IPS DF 19.7 (cell line): ENCODE results near the gene DDIAS.
"Not testable (repeated sequence)": the region's sequence is repeated elsewhere in the genome, so short reads cannot be mapped to it uniquely, and the experiment has no call there.

Experiments used
- DNase-seq: peaks from one replicate; pipeline ENCODE4 v3.0.0-alpha.2; 2013; ENCODE audit warnings: low read depth, low spot score

Gene DDIAS

DNA sequence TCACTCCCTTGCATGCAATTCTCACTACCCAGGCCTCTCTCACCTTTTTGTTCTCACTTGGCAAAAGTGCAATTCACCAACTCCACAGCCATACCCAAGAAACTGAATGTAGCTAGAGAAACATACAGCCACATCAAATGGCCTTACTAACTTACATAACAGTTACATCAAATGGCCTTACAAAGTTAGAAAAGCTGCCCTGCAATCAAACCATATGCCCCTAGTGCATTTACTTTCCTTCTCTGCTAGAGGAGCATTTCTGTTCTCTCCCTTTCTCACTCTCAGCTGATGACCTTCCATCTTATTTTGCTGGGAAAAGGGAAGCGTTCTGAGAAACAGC lies 11.6 kb upstream of the DDIAS start:
- DNase-seq: no peak

DNA sequence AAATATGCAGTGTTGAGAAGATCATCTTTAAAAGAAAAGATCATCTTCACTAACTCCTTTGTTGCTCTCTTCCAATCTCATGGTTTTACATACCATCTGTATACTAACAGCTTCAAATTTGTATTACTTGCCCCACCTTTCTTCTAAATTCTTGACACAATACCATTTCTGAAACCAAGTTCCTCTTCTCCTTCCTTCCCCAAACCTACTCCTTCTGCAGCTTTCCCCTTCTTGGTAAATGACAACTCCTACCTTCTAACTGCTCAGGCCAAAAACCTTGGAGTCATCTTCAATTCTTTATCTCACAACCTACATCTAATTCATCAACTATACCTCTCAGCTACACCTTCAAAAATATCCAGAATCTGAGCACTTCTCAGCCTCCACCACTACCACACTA lies 10.6 kb upstream of the DDIAS start:
- no peak for DNase-seq

DNA sequence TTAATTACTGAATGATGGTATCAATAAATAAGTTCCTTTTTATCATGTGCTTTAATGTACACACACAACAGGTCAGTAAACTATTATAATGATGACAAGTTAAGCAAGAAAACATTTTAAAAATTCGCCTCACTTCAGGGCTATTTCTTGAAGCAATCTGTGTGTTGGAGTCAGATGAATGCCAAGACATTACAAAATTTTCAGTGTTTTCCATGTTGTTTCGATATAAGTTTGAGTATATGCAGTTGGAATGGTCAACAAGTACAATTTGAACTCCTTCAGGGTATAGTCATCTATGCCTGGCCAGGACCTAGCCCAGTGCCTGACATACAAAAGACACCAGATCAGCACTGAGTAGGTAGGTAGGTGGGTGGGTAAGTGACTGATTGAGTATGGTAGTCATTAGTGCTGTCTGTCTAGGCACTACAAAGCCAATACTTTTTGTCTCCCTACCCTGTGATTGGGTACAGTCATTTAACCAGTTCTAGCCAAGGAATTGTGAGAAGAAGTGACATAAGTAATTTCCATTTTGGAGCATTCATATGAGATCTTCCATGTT lies 8.8 kb upstream of the DDIAS start:
- DNase-seq: no peak

DNA sequence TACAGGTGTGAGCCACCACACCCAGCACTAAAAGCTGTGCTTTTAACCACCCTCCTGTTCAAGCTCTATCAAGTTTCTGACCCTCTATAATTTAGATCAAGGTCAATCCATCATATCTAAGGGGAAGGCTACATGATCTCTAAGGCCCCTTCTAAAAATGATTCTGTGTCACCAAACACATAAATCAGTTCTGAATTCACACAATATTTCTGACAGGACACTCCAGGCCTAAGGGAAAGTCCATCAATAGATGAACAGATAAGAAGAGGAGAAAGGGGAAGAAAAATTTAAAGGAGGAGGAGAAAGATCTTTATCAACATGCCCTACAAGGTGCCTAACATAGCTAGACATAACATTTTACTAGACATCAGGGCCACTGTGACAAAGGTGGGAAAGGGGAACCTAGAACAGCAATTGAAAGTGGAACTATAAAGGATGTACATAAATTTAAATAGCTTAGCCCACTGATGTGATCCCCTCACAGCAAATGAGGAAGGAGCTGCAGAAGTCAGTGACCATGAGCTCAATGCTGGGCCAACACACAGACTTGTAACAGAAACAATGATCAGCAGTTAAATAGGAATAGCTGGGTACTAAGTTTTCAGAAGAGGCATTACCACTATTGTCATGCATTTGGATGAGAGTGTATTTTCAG lies 6.0 kb upstream of the DDIAS start:
- DNase-seq: no peak

DNA sequence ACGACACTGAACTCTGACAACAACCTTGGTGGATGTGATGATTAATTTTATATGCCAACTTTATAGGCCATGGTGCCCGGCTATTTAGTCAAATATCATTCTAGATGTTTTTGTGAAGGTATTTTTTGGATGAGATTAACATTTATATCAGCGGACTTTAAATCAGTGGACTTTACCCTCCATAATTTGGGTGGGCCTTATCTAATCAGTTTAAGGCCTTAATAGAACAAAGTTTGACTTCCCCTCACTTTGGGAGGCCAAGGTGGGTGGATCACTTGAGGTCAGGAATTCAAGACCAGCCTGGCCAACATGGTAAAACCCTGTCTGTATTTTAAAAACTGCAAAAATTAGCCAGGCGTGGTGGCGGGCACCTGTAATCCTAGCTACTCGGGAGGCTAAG lies 5.4 kb upstream of the DDIAS start:
- DNase-seq: no peak

DNA sequence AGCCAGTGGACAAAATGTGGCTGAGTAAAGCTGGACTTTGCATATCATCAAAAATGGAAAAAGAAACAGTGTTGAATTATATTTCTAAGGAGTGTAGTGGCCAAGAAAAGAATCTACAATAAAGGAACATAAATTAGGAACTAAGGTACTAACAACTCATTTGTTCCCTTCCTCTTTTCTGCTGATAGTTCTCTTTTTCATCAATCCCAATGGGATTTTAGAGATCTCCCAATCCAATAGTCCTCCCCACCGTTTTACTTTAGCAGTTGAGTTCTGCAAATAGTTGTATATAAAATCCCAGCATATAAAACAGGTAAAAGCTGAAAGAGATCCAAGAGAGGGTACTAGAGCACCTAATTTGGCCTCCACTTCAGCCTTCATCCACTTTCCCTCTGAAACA lies 3.3 kb upstream of the DDIAS start:
- no peak for DNase-seq

DNA sequence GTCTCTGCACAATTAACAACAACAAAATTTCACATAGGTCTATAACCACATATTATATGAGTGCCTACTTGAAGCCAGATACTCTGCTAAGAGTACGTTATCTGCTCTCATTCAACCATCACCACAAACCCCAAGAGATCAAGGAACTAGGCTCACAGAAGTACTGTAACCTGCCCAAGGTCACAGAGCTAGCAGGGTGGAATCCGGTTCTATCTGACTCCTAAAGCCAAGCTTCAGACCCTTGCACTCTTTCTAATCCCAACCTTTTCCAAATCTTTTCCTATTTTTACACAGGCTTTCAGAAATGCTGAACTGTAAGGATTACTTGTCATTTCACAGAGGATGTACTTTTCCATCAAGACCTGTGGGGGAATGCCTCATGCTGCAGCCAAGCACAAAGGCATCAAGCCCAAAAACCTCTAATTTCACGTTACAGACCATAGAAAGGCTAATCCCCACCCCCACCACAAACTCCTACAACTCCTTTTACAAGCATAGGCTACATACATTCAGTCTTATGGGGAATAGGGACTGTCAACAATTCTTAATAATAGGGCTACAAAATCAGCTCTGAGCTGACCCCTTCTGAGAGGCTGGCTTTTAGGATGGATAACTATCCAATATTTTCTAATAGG lies 2.2 kb upstream of the DDIAS start:
- DNase-seq: no peak

DNA sequence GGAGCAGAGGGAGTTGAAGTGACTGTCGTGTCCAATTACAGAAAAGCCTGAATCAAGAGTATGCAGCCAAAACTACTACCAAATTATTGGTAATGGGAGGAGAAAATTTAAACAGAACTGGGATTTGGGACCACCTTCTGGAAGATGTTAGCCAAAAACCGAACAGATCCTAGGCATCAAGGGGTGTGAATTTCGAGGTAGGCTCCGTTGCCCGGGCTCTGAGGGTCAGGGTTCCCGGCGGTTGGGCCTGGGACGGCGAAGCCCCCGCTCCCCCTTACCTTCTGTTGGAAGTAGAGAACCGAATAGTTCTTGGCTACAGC lies 1.6 kb upstream of the DDIAS start:
- no peak for DNase-seq

DNA sequence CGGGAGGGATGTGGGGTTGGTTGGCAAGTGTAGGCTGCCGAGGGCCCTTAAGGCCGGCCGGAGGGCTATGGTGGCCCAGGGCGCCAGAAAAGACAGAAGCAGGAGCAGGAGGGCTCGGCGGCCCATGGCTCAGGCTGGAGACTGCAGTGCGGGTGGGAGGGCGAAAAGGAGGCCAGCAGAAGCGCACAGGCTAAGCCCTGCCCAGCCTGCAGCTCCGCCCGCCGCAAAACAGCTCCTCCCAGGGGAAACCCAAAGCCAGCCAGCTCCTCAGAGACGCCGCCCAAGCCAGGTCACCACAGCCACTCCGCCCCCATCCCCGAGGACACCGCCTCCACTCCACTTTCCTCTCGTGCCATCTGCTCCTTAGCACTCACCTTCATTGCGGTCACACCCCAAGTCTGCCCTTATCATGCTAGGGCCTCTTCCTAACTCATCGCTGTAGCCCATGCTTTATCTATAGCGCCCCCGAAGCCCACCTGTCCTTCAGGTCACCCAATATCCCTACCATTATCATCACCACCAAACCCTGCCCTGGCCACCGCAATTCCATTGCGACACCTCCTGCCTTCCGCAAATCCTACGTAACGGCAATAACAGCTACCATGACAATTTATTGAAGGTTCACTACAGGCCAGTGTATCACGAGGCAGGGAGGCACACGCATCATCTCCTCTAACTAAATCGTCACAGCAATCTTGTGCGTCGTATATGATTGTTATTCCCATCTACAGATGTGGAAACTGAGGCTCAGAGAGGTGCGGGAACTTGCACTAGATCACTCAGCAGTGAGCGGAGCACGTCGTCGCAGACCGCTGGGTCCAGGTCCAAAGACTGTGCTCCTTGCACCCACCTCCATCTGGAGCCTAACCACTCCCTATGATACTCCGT lies 1.0 kb upstream of the DDIAS start, which contains the start of gene PRCP:
Gene PRCP, minus strand, starts transcription at position 154 of the 888 bp plus-strand sequence. Its CDS starts 28 bp downstream, at position 126.
- peak; percentile 69 for DNase-seq

DNA sequence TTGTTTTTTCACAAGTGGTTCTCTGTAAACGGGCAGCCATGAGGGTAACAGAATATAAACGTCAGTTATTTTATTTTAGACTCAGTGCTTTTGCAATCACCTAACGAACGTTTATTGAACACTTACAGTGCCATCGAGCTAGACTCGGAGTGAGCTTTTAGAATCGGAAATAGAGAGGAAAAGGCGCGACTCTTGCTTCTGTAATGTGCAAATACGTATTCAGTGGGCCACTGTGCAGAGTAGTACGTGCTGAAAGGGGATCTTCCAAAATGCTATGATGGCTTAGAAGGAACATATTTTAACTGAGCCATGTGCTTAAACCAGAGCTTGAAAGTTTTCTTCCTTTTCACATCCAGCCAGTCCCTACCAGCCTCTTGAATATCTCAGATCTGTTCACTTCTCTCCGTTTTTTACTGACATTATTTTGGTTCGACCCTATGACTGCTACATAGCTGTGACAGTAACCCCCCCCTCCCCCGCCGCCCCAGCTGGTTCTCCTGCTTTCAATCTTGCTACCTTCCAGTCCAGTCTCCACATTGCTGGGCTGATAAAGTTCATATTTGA lies 468 bp downstream of the DDIAS start:
- no peak for DNase-seq

DNA sequence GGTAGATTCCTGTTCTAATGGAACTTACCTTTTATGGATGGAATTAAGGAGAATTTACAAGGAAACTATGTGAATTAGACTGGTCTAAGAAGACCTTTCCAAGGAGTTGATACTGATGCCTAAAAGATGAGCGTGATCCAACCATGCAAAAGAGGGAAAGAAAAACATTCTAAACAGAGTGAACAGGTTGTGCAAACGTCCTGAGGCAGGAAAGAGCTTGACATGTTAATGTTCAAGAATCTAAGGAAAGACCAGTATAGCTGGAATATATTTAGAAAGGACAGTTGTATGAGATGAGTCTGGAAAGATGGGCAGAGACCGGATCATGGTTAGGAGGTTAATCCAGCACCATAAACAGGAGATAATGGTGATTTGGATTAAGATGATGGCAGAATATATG lies 1.3 kb downstream of the DDIAS start:
- DNase-seq: no peak

DNA sequence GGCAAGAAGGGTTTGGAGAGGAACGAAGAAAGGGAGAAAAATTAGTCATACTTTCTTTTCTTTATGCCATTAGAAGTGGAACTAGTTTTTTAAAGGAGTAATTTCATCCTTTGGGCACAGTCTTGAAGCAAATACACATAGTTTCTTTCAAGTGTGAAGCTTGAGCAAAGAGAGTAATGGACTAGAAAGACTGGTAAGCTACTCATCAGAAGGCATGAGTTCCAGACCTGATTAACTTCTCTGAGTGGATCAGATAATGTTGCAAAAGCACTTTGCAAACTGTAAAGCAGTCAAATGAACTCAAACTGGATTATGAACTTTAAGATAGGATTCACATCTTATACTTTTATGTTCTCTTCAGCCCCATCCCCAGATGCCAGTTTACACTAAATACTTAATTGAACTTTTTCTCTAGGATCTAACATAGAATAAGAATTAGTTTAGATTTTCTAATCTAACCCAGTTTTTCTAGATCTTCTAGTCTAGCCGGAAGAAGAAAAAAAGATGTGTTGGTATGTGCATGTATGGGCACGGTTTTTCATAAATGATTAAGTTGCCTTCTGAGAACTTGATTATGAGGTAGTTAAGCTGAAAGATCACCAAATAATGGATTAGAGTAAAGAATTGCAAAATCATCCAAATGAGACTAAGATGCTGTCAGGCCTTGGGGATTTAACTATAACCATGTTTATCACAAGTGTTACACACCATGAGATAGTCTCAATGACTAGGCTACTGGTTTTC lies 2.5 kb downstream of the DDIAS start:
- no peak for DNase-seq

DNA sequence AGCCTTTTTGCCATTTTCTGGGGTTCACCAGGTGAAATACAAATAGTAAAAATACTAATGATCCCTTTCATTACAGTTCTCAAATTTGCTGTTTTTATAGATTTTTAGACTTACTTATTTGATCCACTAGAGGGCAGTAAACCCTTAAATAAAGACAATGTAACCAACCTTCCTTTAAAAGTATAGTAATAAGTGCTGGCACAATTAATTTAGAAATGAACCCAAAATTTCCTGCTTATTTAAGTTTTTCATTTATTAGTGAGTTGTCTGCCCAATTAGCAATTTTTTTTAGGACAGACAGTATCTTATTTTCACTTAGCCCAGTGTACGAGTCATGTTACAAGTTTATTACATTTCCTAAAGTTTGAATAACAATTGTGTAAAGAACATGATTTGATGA lies 4.7 kb downstream of the DDIAS start:
- DNase-seq: no peak

DNA sequence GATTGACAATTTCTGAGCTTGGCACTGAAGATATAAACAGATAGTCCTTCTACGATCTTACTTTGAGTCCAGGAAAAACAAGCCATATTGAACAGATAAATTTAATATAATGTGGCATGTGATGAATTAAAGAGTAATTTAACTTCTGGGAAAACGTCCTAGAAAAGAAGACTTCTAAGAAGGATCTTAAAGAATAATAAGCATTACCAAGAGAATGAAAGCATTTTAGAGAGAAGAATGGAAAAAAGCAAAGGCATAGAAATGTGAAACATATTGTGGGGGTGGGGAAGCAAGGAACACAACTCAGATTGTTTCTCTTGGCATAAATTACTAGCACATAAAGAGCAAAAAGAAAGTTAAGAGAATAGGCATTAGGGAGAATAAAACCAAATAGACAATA lies 5.4 kb downstream of the DDIAS start:
- no peak for DNase-seq

DNA sequence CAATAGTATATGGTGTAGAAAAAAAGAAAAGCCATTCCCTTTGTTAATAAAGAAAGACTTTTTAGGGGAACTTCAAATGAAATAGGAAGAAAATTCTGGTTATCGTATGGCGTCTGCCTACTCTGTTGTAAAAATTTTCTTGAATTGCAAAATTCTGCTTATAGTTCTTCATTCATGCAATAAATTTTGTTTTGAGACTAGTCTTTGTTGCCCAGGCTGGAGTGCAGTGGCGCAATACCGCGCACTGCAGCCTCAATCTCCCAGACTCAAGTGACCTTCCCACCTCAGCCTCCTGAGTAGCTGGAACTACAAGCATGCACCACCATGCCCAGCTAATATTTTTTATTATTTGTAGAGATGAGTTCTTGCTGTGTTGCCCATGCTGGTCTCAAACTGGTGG lies 5.8 kb downstream of the DDIAS start:
- no peak for DNase-seq

DNA sequence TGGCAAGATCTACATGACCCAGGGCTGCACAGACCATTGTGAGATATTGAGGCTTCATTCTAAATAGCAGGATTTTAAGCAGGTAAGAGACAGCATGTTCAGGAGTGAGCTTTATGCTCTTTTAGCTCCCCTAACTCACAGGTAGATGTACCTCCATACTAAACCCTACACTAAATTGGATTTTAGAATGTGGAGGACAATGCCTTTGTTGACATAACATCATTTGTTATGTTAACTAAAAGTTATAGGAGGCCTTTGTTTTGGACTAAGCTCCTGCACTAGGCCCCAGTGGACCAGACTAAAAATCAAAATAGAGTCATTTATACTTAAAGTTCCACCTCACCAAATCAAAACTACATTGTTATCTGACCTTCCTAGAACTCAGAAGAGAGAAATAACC lies 6.8 kb downstream of the DDIAS start:
- DNase-seq: no peak

DNA sequence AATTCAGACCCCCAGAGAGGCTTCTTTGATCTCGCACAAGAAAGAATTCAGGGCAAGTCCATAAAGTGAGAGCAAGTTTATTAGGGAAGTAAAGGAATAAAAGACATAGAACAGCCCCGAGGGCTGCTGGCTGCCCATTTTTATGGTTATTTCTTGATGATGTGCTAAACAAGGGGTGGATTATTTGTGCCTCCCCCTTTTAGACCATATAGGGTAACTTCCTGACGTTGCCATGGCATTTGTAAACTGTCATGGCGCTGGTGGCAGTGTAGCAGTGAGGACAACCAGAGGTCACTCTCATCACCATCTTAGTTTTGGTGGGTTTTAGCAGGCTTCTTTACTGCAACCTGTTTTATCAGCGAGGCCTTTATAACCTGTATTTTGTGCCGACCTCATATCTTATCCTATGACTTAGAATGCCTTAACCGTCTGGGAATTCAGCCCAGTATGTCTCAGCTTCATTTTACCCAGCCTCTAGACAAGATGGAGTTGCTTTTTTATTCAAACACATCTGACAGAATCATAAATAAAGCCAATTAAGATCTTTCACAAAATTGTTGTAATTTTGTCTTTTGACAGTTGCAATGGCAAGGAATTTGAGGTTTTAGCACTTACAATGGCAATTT lies 7.6 kb downstream of the DDIAS start:
- no peak for DNase-seq

DNA sequence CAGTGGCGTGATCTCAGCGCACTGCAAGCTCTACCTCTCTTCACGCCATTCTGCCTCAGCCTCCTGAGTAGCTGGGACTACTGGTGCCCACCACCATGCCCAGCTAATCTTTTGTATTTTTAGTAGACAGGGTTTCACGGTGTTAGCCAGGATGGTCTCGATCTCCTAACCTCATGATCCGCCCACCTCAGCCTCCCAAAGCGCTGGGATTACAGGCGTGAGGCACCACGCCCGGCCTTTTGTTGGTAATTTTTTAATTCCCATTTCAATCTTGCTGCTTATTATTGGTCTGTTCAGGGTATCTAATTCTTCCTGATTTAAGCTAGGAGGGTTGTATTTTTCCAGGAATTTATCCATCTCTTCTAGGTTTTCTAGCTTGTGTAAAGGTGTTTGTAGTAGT lies 18.2 kb downstream of the DDIAS start:
- DNase-seq: not testable (repeated sequence)

DNA sequence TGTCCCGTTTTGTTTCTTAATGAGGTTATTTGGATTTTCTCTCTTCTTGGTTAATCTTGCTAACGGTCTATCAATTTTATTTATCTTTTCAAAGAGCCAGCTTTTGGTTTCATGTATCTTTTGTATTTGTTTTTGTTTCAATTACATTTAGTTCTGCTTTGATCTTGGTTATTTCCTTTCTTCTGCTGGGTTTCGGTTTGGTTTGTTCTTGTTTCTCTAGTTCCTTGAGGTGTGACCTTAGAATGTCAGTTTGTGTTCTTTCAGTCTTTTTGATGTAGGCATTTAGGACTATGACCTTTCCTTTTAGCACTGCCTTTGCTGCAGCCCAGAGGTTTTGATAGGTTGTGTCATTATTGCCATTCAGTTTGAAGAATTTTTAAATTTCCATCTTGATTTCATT lies 18.7 kb downstream of the DDIAS start:
- DNase-seq: not testable (repeated sequence)

DNA sequence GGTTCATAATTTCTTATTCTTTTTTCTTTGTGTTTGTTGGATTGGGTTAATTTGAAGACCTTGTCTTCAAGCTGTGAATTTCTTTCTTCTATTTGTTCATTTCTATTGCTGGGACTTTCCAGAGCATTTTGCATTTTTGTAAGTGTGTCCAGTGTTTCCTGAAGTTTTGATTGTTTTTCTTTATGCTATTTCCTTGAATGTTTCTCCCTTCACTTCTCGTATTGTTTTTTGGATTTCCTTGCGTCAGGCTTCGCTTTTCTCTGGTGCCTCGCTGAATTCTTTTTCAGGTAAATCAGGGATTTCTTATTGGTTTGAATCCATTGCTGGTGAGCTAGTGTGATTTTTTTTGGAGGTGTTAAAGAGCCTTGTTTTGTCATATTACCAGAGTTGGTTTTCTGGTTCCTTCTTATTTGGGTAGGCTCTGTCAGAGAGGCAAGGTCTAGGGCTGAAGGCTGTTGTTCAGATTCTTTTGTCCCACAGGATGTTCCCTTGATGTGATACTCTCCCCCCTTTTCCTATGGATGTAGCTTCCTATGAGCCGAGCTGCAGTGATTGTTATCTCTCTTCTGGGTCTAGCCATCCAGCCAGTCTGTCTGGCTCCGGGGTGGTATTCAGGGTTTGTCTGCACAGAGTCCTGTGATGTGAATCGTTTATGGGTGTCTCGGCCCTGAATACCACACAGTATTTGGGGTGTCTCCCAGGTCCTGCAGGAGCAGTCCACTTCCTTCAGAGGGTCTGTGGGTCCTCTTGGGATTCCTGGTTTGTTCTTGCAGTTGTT lies 21.0 kb downstream of the DDIAS start:
- not testable (repeated sequence) for DNase-seq
